Measurements from ENCODE around the gene ERBB4.

Gene ERBB4

GRCh38 chr2:211463397-211463796, 1075.2 kb downstream of the ERBB4 start:
- Histone ChIP-seq H3K27ac (no peak overlapping the region), H3K4me3 (no peak overlapping the region)
- DNase-seq (ENCODE audit: low spot score): no peak
- no peak for TF ChIP-seq CTCF (IDR thresholded peaks at IDR 0.05)

GRCh38 chr2:211458974-211459373, 1079.6 kb downstream of the ERBB4 start:
- no peak overlapping the region for H3K4me3 ChIP-seq
- TF ChIP-seq CTCF (IDR thresholded peaks at IDR 0.05): no peak
- no peak for DNase-seq (ENCODE audit: low spot score)
- no peak overlapping the region for H3K27ac ChIP-seq

GRCh38 chr2:211457325-211457724, 1081.3 kb downstream of the ERBB4 start:
- Histone ChIP-seq H3K4me3 (no peak overlapping the region), H3K27ac (no peak overlapping the region)
- no peak for DNase-seq (ENCODE audit: low spot score)
- no peak for TF ChIP-seq CTCF (IDR thresholded peaks at IDR 0.05)

- peak; percentile 78 for TF ChIP-seq CTCF (IDR thresholded peaks at IDR 0.05)
- Histone ChIP-seq H3K27ac (no peak overlapping the region), H3K4me3 (no peak overlapping the region)
- no peak for DNase-seq (ENCODE audit: low spot score)
Observed at GRCh38 chr2:211455216-211455841, 1083.3 kb downstream of the ERBB4 start.

GRCh38 chr2:211454679-211455078, 1083.9 kb downstream of the ERBB4 start:
- TF ChIP-seq CTCF (IDR thresholded peaks at IDR 0.05): no peak
- H3K27ac ChIP-seq: no peak overlapping the region
- no peak overlapping the region for H3K4me3 ChIP-seq
- DNase-seq (ENCODE audit: low spot score): no peak

GRCh38 chr2:211453311-211453887, 1085.2 kb downstream of the ERBB4 start:
- TF ChIP-seq CTCF (IDR thresholded peaks at IDR 0.05): no peak
- Histone ChIP-seq H3K27ac (no peak overlapping the region), H3K4me3 (no peak overlapping the region)
- no peak for DNase-seq (ENCODE audit: low spot score)

GRCh38 chr2:211451642-211452041, 1087.0 kb downstream of the ERBB4 start:
- Histone ChIP-seq H3K4me3 (no peak overlapping the region), H3K27ac (no peak overlapping the region)
- no peak for DNase-seq (ENCODE audit: low spot score)
- TF ChIP-seq CTCF (IDR thresholded peaks at IDR 0.05): no peak
